Mesendoderm (in vitro differentiated cells): Measurements from ENCODE around the gene MAST4.
A peak's percentile ranks its signal among the peaks of the same experiment; 100 is the strongest.

Experiments used
- DNase-seq: peaks from one replicate; pipeline ENCODE4 v3.0.0; 2013
- H2AK5ac ChIP-seq: 2 replicates; pipeline ENCODE4 v1.6.1; 2013; ENCODE audit warnings: low read length, inconsistent platforms
- H2BK120ac ChIP-seq: 2 replicates; pipeline ENCODE4 v1.6.1; 2013; ENCODE audit warnings: low read depth, mild to moderate bottlenecking, low read length, moderate library complexity, mixed read lengths
- H2BK15ac ChIP-seq: replicated peaks from 2 replicates; pipeline ENCODE4 v1.6.1; 2013; ENCODE audit warnings: low read depth, mild to moderate bottlenecking, moderate library complexity
- H2BK5ac ChIP-seq: 2 replicates; pipeline ENCODE4 v1.6.1; 2013; ENCODE audit warnings: low read length, inconsistent platforms
- H3K18ac ChIP-seq: 2 replicates; pipeline ENCODE4 v1.6.1; 2013; ENCODE audit warnings: mild to moderate bottlenecking, low read length, mixed read lengths
- H3K23ac ChIP-seq: one replicate; pipeline ENCODE4 v1.6.1; 2013; ENCODE audit warnings: low read length
- H3K27ac ChIP-seq: 2 replicates; pipeline ENCODE4 v1.5.1; 2013; ENCODE audit warnings: low read depth, mild to moderate bottlenecking, inconsistent platforms, low read length, moderate library complexity
- H3K27me3 ChIP-seq: 2 replicates; pipeline ENCODE4 v1.6.1; 2013; ENCODE audit warnings: low read length, control low read depth, mild to moderate bottlenecking, inconsistent platforms; ENCODE audit not compliant: insufficient read depth, poor library complexity
- H3K36me3 ChIP-seq: 2 replicates; pipeline ENCODE4 v1.6.1; 2013; ENCODE audit warnings: low read length, inconsistent platforms; ENCODE audit not compliant: control insufficient read depth, insufficient read depth
- H3K4ac ChIP-seq: one replicate; pipeline ENCODE4 v1.6.1; 2013; ENCODE audit warnings: low read depth, mild to moderate bottlenecking, low read length, moderate library complexity
- H3K4me1 ChIP-seq: 2 replicates; pipeline ENCODE4 v1.6.1; 2013; ENCODE audit warnings: low read depth, low read length, inconsistent platforms; ENCODE audit not compliant: control insufficient read depth
- H3K4me2 ChIP-seq: 2 replicates; pipeline ENCODE4 v1.6.1; 2013; ENCODE audit warnings: low read length
- H3K4me3 ChIP-seq: 2 replicates; pipeline ENCODE4 v1.5.1; 2013; ENCODE audit warnings: mild to moderate bottlenecking, low read length
- H3K56ac ChIP-seq: one replicate; pipeline ENCODE4 v1.6.1; 2013; ENCODE audit warnings: low read length
- H3K79me1 ChIP-seq: 2 replicates; pipeline ENCODE4 v1.6.1; 2013; ENCODE audit warnings: low read length, inconsistent platforms
- H3K79me2 ChIP-seq: 2 replicates; pipeline ENCODE4 v1.6.1; 2013; ENCODE audit warnings: mild to moderate bottlenecking, low read length; ENCODE audit not compliant: control insufficient read depth, insufficient read depth
- H3K9ac ChIP-seq: 2 replicates; pipeline ENCODE4 v1.6.1; 2013; ENCODE audit warnings: low read length, inconsistent platforms
- H4K5ac ChIP-seq: one replicate; pipeline ENCODE4 v1.6.1; 2013; ENCODE audit warnings: low read length
- H4K8ac ChIP-seq: one replicate; pipeline ENCODE4 v1.6.1; 2013; ENCODE audit warnings: low read depth, mild to moderate bottlenecking, control low read depth, low read length, moderate library complexity
- WGBS: extraction: QIAGEN DNeasy Blood & Tissue Kit; methylation state at CpG from one replicate; pipeline ENCODE4 v1.1.7; 2013; ENCODE audit warnings: low lambda C conversion rate, missing lambda C conversion rate; ENCODE audit not compliant: insufficient coverage; ENCODE audit errors: extremely low coverage; 5-methylcytosine and 5-hydroxymethylcytosine counted together

The MAST4 gene

GRCh38 chr5:66972004-66972403 is 375.8 kb downstream of the MAST4 start:
- H2AK5ac ChIP-seq, result no peak overlapping the region
- no peaks in the 10 kb centered on the region for H3K79me2 ChIP-seq
- H3K4me2 ChIP-seq, result no peak overlapping the region
- no peak overlapping the region for H3K4ac ChIP-seq
- H4K5ac ChIP-seq, result no peak overlapping the region
- no CpG with 5 or more reads among the region's 2 CpGs for WGBS
- H3K23ac ChIP-seq, result no peak overlapping the region
- no peaks in the 10 kb centered on the region for H3K27me3 ChIP-seq
- no peaks in the 10 kb centered on the region for H3K4me1 ChIP-seq
- H2BK5ac ChIP-seq, result no peak overlapping the region
- no peaks in the 10 kb centered on the region for H3K36me3 ChIP-seq
- H3K18ac ChIP-seq, result no peak overlapping the region
- no peak overlapping the region for H4K8ac ChIP-seq
- no peak overlapping the region for H3K4me3 ChIP-seq
- no peak overlapping the region for H2BK120ac ChIP-seq
- no peak overlapping the region for H3K56ac ChIP-seq
- H3K79me1 ChIP-seq, result no peaks in the 10 kb centered on the region
- H2BK15ac ChIP-seq, result no peak overlapping the region
- DNase-seq, result no peak
- H3K27ac ChIP-seq, result no peak overlapping the region
- H3K9ac ChIP-seq, result no peak overlapping the region

- no CpG with 5 or more reads among the region's 6 CpGs for WGBS
- H3K9ac ChIP-seq, result no peak overlapping the region
- H2BK120ac ChIP-seq, result no peak overlapping the region
- no peak overlapping the region for H3K27ac ChIP-seq
- H2BK15ac ChIP-seq, result no peak overlapping the region
- no peak for DNase-seq
- no peaks in the 10 kb centered on the region for H3K27me3 ChIP-seq
- H3K79me1 ChIP-seq, result no peaks in the 10 kb centered on the region
- no peak overlapping the region for H2AK5ac ChIP-seq
- no peaks in the 10 kb centered on the region for H3K36me3 ChIP-seq
- H3K56ac ChIP-seq, result no peak overlapping the region
- H2BK5ac ChIP-seq, result no peak overlapping the region
- no peak overlapping the region for H4K8ac ChIP-seq
- H3K4me3 ChIP-seq, result no peak overlapping the region
- no peaks in the 10 kb centered on the region for H3K79me2 ChIP-seq
- H3K18ac ChIP-seq, result no peak overlapping the region
- no peak overlapping the region for H3K23ac ChIP-seq
- no peak overlapping the region for H4K5ac ChIP-seq
- no peaks in the 10 kb centered on the region for H3K4me1 ChIP-seq
- no peak overlapping the region for H3K4me2 ChIP-seq
- no peak overlapping the region for H3K4ac ChIP-seq
Measured at GRCh38 chr5:66974256-66974655, 378.1 kb downstream of the MAST4 start.

- no peak overlapping the region for H3K4me2 ChIP-seq
- no peaks in the 10 kb centered on the region for H3K27me3 ChIP-seq
- no peak overlapping the region for H3K18ac ChIP-seq
- no peak for DNase-seq
- no peak overlapping the region for H2BK5ac ChIP-seq
- no peaks in the 10 kb centered on the region for H3K4me1 ChIP-seq
- no peak overlapping the region for H3K4ac ChIP-seq
- no peaks in the 10 kb centered on the region for H3K36me3 ChIP-seq
- no peak overlapping the region for H4K5ac ChIP-seq
- no peaks in the 10 kb centered on the region for H3K79me2 ChIP-seq
- H4K8ac ChIP-seq, result no peak overlapping the region
- H3K56ac ChIP-seq, result no peak overlapping the region
- WGBS, result no CpG with 5 or more reads among the region's 4 CpGs
- no peak overlapping the region for H2AK5ac ChIP-seq
- no peak overlapping the region for H2BK15ac ChIP-seq
- no peak overlapping the region for H3K23ac ChIP-seq
- H3K79me1 ChIP-seq, result no peaks in the 10 kb centered on the region
- no peak overlapping the region for H3K4me3 ChIP-seq
- no peak overlapping the region for H2BK120ac ChIP-seq
- H3K9ac ChIP-seq, result no peak overlapping the region
- no peak overlapping the region for H3K27ac ChIP-seq
Measured at GRCh38 chr5:66976108-66976507, 379.9 kb downstream of the MAST4 start.

- Histone ChIP-seq H3K9ac (no peak overlapping the region), H3K36me3 (no peaks in the 10 kb centered on the region), H3K18ac (no peak overlapping the region), H3K79me1 (no peaks in the 10 kb centered on the region), H2AK5ac (no peak overlapping the region), H3K27ac (no peak overlapping the region), H4K5ac (no peak overlapping the region), H2BK15ac (no peak overlapping the region), H4K8ac (no peak overlapping the region), H2BK5ac (no peak overlapping the region), H3K4me2 (no peak overlapping the region), H3K27me3 (no peaks in the 10 kb centered on the region), H3K79me2 (no peaks in the 10 kb centered on the region), H3K23ac (no peak overlapping the region), H3K4me1 (no peaks in the 10 kb centered on the region), H3K4ac (no peak overlapping the region), H3K4me3 (no peak overlapping the region), H2BK120ac (no peak overlapping the region), H3K56ac (no peak overlapping the region)
- DNase-seq, result no peak
- WGBS, result no CpG with 5 or more reads among the region's 3 CpGs
Measured at GRCh38 chr5:66979738-66980137, 383.5 kb downstream of the MAST4 start.

- Histone ChIP-seq H3K79me2 (no peaks in the 10 kb centered on the region), H3K4me3 (no peak overlapping the region), H3K36me3 (no peaks in the 10 kb centered on the region), H2BK15ac (no peak overlapping the region), H3K18ac (no peak overlapping the region), H3K4ac (peak overlapping the region; percentile 10), H3K4me1 (no peaks in the 10 kb centered on the region), H3K27me3 (no peaks in the 10 kb centered on the region), H4K5ac (no peak overlapping the region), H2BK120ac (no peak overlapping the region), H3K56ac (no peak overlapping the region), H4K8ac (no peak overlapping the region), H3K79me1 (no peaks in the 10 kb centered on the region), H2BK5ac (no peak overlapping the region), H3K9ac (no peak overlapping the region), H3K23ac (no peak overlapping the region), H3K4me2 (no peak overlapping the region), H3K27ac (no peak overlapping the region), H2AK5ac (no peak overlapping the region)
- no peak for DNase-seq
- no CpG with 5 or more reads among the region's 5 CpGs for WGBS
Measured at GRCh38 chr5:66981266-66982055, 385.3 kb downstream of the MAST4 start.

GRCh38 chr5:66982056-66982387 is 385.8 kb downstream of the MAST4 start:
- Histone ChIP-seq H3K79me2 (no peaks in the 10 kb centered on the region), H3K4ac (no peak overlapping the region), H3K23ac (no peak overlapping the region), H2AK5ac (no peak overlapping the region), H3K56ac (no peak overlapping the region), H3K27me3 (no peaks in the 10 kb centered on the region), H3K27ac (no peak overlapping the region), H3K4me2 (no peak overlapping the region), H3K4me1 (no peaks in the 10 kb centered on the region), H3K79me1 (no peaks in the 10 kb centered on the region), H2BK120ac (no peak overlapping the region), H4K8ac (no peak overlapping the region), H2BK5ac (no peak overlapping the region), H3K9ac (no peak overlapping the region), H3K18ac (no peak overlapping the region), H3K4me3 (no peak overlapping the region), H2BK15ac (no peak overlapping the region), H4K5ac (no peak overlapping the region), H3K36me3 (no peaks in the 10 kb centered on the region)
- DNase-seq, result no peak
- no CpG with 5 or more reads among the region's 4 CpGs for WGBS
